ENCODE results near the gene TRABD2B.

- TF ChIP-seq POLR2A (IDR thresholded peaks at IDR 0.05; ENCODE audit: low read depth, low read length) = no peak
- TF ChIP-seq CTCF (IDR thresholded peaks at IDR 0.05; ENCODE audit: extremely low read depth in 1 of 2, insufficient read depth in 1 of 2, low read depth in 1 of 2, low read length in 2 of 2) = no peak
- TF ChIP-seq EZH2 (IDR thresholded peaks at IDR 0.05; ENCODE audit: borderline replicate concordance, low read depth, low read length, severe bottlenecking) = no peak
Measured at GRCh38 chr1:47757226-47757975, 239.8 kb downstream of the TRABD2B start.
